GM10266 (cell line): ENCODE results near the gene NOTUM.
"Not testable (repeated sequence)": the region's sequence is repeated elsewhere in the genome, so short reads cannot be mapped to it uniquely, and the experiment has no call there.

Source experiments
- DNase-seq: peaks from one replicate; pipeline ENCODE4 v3.0.0; 2012; ENCODE audit errors: extremely low spot score
- CTCF ChIP-seq: IDR thresholded peaks from 2 replicates; pipeline ENCODE4 v1.5.1; 2012; ENCODE audit warnings: mild to moderate bottlenecking, low read depth; ENCODE audit not compliant: control insufficient read depth, insufficient read depth; ENCODE audit errors: missing control alignments

Gene NOTUM

GRCh38 chr17:81957691-81958432, 3.1 kb downstream of the NOTUM start:
- TF ChIP-seq CTCF = no peak
- DNase-seq = no peak

- no peak for DNase-seq
- no peak for TF ChIP-seq CTCF
These were observed 4.1 kb downstream of the NOTUM start for GRCh38 chr17:81956607-81957589.

GRCh38 chr17:81955756-81956544, 5.0 kb downstream of the NOTUM start:
- no peak for DNase-seq
- TF ChIP-seq CTCF = no peak

GRCh38 chr17:81955058-81955681, 5.8 kb downstream of the NOTUM start:
- no peak for TF ChIP-seq CTCF
- DNase-seq = no peak

GRCh38 chr17:81954131-81955057, 6.6 kb downstream of the NOTUM start:
- DNase-seq = no peak
- TF ChIP-seq CTCF = no peak

- not testable (repeated sequence) for DNase-seq
These were observed 7.5 kb downstream of the NOTUM start for GRCh38 chr17:81953443-81953842.

GRCh38 chr17:81952792-81953228, 8.2 kb downstream of the NOTUM start:
- no peak for DNase-seq
- TF ChIP-seq CTCF = no peak
